ENCODE results near the gene PPP4R4. TPM values are rescaled to one million over a fixed set of nuclear protein-coding genes. Genes with fewer than 3 reads are reported as not detected.

The PPP4R4 gene
- total and polyA plus RNA-seq, 2 of the 4 experiments (the other 2 are of a cell fraction): 0.17 to 0.36 TPM

DNA sequence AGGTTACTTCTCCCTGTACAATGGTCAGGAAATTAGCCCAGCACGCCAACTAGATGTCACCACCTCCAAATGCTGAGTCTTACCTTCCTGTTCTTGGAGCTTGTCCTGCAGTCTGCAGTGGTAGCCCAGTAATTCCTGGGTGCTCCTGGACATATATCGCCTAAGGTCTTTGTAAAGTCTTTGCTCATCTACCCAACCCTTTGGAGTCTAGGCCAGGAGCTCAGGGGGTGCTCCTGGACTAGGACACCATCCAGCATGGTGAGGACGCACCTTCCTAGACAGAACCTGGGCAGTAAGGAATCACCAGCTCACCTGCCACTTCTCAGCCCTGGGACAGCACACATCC, 118.4 kb downstream of the PPP4R4 start:
- no peaks in the 10 kb centered on the region for H3K36me3 ChIP-seq (ENCODE audit: control insufficient read depth, insufficient read depth, low read length)
- no peak overlapping the region for H3K4ac ChIP-seq (ENCODE audit: low read depth, low read length)
- no TSS peak for BruUV-seq (replicated peaks)
- ChIA-PET CTCF (no interaction called here), POLR2A (ENCODE audit: unreplicated experiment) (no interaction called here)
- no peak overlapping the region for H3K56ac ChIP-seq (ENCODE audit: extremely low read depth, insufficient read depth, low read length)
- H3K18ac ChIP-seq (ENCODE audit: low read depth, low read length): no peak overlapping the region
- H2BK120ac ChIP-seq (ENCODE audit: low read depth, low read length): no peak overlapping the region
- H2BK20ac ChIP-seq (ENCODE audit: low read depth, low read length): no peak overlapping the region
- no peak overlapping the region for H2BK15ac ChIP-seq (ENCODE audit: low read depth, low read length)
- H4K5ac ChIP-seq (ENCODE audit: low read depth, low read length): no peak overlapping the region
- no peak overlapping the region for H3K23ac ChIP-seq (ENCODE audit: low read depth, low read length)
- DNase-seq: no peak
- dilution Hi-C loops (cut with HindIII; ENCODE audit: low sequenced_read_pairs, unreplicated experiment) (no loop called here), in situ Hi-C loops (cut with MboI; ENCODE audit: low sequenced_read_pairs) (no loop called here), intact Hi-C loops (cut with micrococcal nuclease) (no loop called here)
- no peak overlapping the region for H3K27ac ChIP-seq (ENCODE audit: insufficient read depth, low read length)
- WGBS, 2 experiments (ENCODE audit: extremely low coverage in 2 of 2, insufficient read length in 1 of 2): 40% methylated on average over 1 of the region's 3 CpGs; no CpG with 5 or more reads in 1 of the 2 experiments
- no peak overlapping the region for H3K14ac ChIP-seq (replicated peaks; ENCODE audit: low read depth, low read length)
- H3K9me1 ChIP-seq (ENCODE audit: insufficient read depth, low read length): no peaks in the 10 kb centered on the region
- no peak overlapping the region for H4K91ac ChIP-seq (ENCODE audit: insufficient read depth, low read depth, low read length)
- H2BK5ac ChIP-seq (ENCODE audit: low read depth, low read length, poor library complexity, severe bottlenecking): no peak overlapping the region
- no peak overlapping the region for H2AK5ac ChIP-seq (ENCODE audit: low read depth, low read length)
- H4K8ac ChIP-seq (ENCODE audit: low read depth in 2 of 2, low read length in 2 of 2): no peak overlapping the region
- TF ChIP-seq POLR2A (IDR thresholded peaks at IDR 0.05; ENCODE audit: low read depth, low read length) (no peak), MAZ (IDR thresholded peaks at IDR 0.05; ENCODE audit: borderline replicate concordance, low read depth, low read length) (no peak), CEBPB (IDR thresholded peaks at IDR 0.05; ENCODE audit: low read depth, low read length) (no peak), USF2 (IDR thresholded peaks at IDR 0.05; ENCODE audit: low read depth, low read length) (no peak), MAFK (IDR thresholded peaks at IDR 0.05; ENCODE audit: low read depth, low read length) (no peak), BHLHE40 (IDR thresholded peaks at IDR 0.05; ENCODE audit: low read depth, low read length) (no peak), FOS (IDR thresholded peaks at IDR 0.05; ENCODE audit: low read depth, low read length) (no peak), RAD21 (IDR thresholded peaks at IDR 0.05; ENCODE audit: low read length) (no peak), RCOR1 (IDR thresholded peaks at IDR 0.05; ENCODE audit: insufficient replicate concordance, low read length) (no peak), CHD1 (IDR thresholded peaks at IDR 0.05; ENCODE audit: low read depth, low read length) (no peak), RFX5 (IDR thresholded peaks at IDR 0.05; ENCODE audit: low read depth, low read length) (no peak), MXI1 (IDR thresholded peaks at IDR 0.05; ENCODE audit: borderline replicate concordance, low read depth, low read length) (no peak), NFE2L2 (IDR thresholded peaks at IDR 0.05; ENCODE audit: low read depth, low read length) (no peak)
- H3K9ac ChIP-seq (ENCODE audit: low read depth, low read length): no peak overlapping the region
- H4K20me1 ChIP-seq (ENCODE audit: insufficient read depth, low read length): no peaks in the 10 kb centered on the region; the same call in 1 of the 2 replicates
- no peak for ATAC-seq (ENCODE audit: low read depth)
- H3K27me3 ChIP-seq (ENCODE audit: control insufficient read depth, insufficient read depth, low read length): no peaks in the 10 kb centered on the region
- H3K9me3 ChIP-seq (ENCODE audit: control insufficient read depth, insufficient read depth, low read length): peaks cover 4% of the 10 kb centered on the region; the same call in 1 of the 2 replicates
- H3K79me1 ChIP-seq (ENCODE audit: low read depth in 1 of 2, low read length in 2 of 2): no peaks in the 10 kb centered on the region
- H3K4me2 ChIP-seq (ENCODE audit: low read depth, low read length): no peak overlapping the region
- H3K4me3 ChIP-seq (ENCODE audit: insufficient read depth, low read depth, low read length): no peak overlapping the region
- H2AFZ ChIP-seq (replicated peaks; ENCODE audit: low read length, poor library complexity): no peak overlapping the region
- H2AK9ac ChIP-seq (replicated peaks; ENCODE audit: low read depth, low read length, poor library complexity): no peak overlapping the region
- no peaks in the 10 kb centered on the region for H3K4me1 ChIP-seq (ENCODE audit: control insufficient read depth, insufficient read depth, low read length)

Data from IMR-90 (cell line).